ENCODE measurements around the gene TBL2.
"Not testable (repeated sequence)": the region's sequence is repeated elsewhere in the genome, so short reads cannot be mapped to it uniquely, and the experiment has no call there.

TBL2 gene

DNA sequence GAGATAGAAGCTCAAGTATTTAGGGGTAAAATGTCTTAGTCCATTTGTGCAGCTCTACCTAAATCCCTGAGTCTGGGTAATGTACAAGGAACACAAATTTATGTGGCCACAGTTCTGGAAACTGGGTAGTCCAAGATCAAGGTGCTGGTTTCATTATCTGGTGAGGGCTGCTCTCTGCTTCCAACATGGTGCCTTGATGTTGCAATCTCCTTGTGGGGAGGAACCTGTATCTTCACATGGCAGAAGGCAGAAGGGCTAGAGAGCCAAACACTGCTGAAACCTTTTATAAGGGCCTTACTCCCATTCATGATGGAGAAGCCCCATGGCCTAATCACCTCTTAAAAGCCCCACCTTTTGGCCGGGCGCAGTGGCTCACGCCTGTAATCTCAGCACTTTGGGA is 47.6 kb downstream of the TBL2 start:
- DNase-seq = no peak

DNA sequence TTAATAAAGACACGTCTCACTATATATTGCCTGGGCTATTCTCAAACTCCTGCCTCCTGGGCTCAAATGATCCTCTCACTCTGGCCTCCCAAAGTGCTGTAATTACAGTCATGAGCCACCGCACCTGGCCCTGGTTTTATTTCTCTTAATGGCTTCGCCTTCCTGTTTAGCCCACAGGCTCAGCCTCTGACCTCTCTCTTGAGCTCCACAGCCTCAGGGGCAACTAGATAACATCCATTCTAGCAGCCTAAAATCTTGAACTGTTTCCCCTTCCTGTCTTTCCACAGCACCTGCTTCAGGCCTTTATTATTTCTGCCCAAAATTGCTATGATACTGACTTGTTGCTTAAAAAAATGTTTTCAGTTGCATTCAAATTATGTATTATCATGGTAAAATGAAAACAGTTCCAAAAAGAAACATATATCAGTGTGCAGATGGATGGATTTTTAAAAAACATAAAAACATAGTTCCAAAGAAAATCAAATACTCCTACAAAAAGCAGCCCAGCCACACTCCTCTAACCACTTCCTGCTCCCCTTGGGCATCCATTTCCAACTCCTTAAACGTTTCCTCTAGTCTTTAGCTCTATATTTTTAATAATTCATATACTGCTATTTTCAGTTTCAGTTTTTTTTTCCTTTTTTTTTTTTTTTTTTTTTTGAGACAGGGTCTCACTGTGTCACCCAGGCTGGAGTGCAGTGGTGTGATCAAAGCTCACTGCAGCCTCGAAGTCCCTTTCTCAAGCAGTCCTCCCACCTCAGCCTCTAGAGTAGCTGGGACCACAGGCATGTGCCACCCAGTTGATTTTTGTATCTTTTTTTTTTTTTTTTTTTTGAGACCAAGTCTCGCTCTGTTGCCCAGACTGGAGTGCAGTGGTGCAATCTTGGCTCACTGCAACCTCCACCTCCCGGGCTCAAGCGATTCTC is 51.2 kb downstream of the TBL2 start:
- peak; percentile 49 for DNase-seq

DNA sequence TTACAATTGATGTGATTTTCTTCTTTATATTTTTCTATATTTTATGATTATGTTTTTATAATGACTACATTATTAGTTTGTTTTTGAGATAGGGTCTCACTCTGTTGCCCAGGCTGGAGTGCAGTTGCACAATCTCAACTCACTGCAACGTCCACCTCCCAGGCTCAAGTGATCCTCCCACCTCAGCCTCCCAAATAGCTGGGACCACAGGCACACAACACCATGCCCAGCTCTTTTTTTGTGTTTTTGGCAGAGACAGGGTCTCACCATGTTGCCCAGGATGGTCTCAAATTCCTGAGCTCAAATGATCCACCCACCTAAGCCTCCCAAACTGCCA is 52.3 kb downstream of the TBL2 start:
- DNase-seq = not testable (repeated sequence)

- peak; percentile 96 for DNase-seq
These were observed 56.1 kb downstream of the TBL2 start, which contains the start of gene BAZ1B for GRCh38 chr7:73522105-73522872. TSS of gene BAZ1B (minus strand) at chr7:73522293. CDS start at chr7:73521933, 360 bp downstream.

DNA sequence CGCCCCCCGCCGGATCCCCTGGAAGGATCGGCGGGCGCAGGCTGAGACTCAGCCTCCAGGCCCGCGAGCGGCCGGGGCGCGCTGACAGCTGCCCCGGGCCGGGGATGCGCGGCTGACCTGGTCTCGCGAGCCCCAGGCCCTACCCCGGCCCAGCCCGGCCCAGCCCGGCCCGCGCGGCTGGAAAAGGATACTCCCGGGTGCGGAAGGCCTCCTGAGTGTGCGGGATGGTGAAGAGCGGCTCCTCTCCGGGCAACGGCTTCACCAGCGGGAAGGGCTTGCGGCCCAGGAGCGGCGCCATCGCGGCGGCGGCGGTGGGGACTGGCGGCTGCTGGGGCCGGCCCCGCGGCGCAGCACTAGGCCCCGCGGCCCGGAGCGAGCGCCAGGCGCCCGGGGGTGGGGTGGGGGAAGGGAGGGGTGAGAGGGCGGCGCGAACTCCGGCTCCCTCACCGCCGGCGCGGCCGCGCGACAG is 56.7 kb downstream of the TBL2 start:
- no peak for DNase-seq

GRCh38 chr7:73520673-73521635 is 57.4 kb downstream of the TBL2 start:
- DNase-seq = no peak

GRCh38 chr7:73519867-73520672 is 58.3 kb downstream of the TBL2 start:
- DNase-seq = no peak

DNA sequence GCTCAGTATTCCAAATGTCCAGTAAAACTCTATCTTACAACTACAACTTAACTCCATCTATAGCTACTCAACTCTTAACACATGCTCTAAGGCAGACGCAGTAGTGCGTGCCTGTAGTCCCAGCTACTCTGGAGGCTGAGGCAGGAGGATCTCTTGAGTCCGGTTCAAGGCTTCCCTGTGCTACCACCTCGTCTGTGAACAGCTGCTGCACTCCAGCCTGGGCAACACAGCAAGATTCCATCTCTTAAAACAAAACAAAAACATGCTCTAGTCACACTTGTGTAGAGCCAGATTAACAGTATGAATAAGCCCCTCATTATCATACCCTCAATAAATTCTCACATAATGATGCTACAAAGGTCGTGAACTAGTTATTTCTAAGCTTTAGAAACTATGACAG is 59.9 kb downstream of the TBL2 start:
- DNase-seq = no peak
